GM18517 (cell line): Measurements from ENCODE around the gene BBS1.
A peak's percentile ranks its signal among the peaks of the same experiment; 100 is the strongest.
"Not testable (repeated sequence)": the region's sequence is repeated elsewhere in the genome, so short reads cannot be mapped to it uniquely, and the experiment has no call there.

Experiments used
- ATAC-seq: cut with Tn5 transposase; IDR thresholded peaks from one replicate; pipeline ENCODE4 v1.9.1; 2021; ENCODE audit warnings: mild to moderate bottlenecking, moderate library complexity; ENCODE audit not compliant: unreplicated experiment

BBS1 gene

GRCh38 chr11:66523611-66524010 is 13.2 kb downstream of the BBS1 start:
- ATAC-seq = no peak

- no peak for ATAC-seq
Observed at GRCh38 chr11:66524304-66525040, 14.0 kb downstream of the BBS1 start.

GRCh38 chr11:66529069-66529468 is 18.6 kb downstream of the BBS1 start:
- no peak for ATAC-seq

- no peak for ATAC-seq
Observed at GRCh38 chr11:66529655-66530054, 19.2 kb downstream of the BBS1 start.

- ATAC-seq = no peak
Observed at GRCh38 chr11:66530927-66531709, 20.7 kb downstream of the BBS1 start.

GRCh38 chr11:66531841-66532240 is 21.4 kb downstream of the BBS1 start:
- ATAC-seq = no peak

GRCh38 chr11:66532784-66533183 is 22.3 kb downstream of the BBS1 start:
- no peak for ATAC-seq

GRCh38 chr11:66539170-66539869 is 28.9 kb downstream of the BBS1 start:
- no peak for ATAC-seq

GRCh38 chr11:66539870-66540213 is 29.4 kb downstream of the BBS1 start:
- ATAC-seq = no peak

- not testable (repeated sequence) for ATAC-seq
Observed at GRCh38 chr11:66540598-66540997, 30.2 kb downstream of the BBS1 start.

GRCh38 chr11:66541892-66542291 is 31.5 kb downstream of the BBS1 start:
- ATAC-seq = no peak

- ATAC-seq = no peak
Observed at GRCh38 chr11:66542362-66542761, 31.9 kb downstream of the BBS1 start.

GRCh38 chr11:66543263-66544107 is 33.0 kb downstream of the BBS1 start:
- no peak for ATAC-seq

- ATAC-seq = not testable (repeated sequence)
Observed at GRCh38 chr11:66544952-66545351, 34.5 kb downstream of the BBS1 start.

GRCh38 chr11:66545701-66546367 is 35.4 kb downstream of the BBS1 start, which contains the start of gene ZDHHC24:
ZDHHC24 (minus strand) TSS chr11:66546048; CDS start chr11:66546003, 45 bp downstream.
- ATAC-seq = peak; percentile 78

GRCh38 chr11:66546368-66546965 is 36.0 kb downstream of the BBS1 start, which contains the start of gene ACTN3:
ACTN3 (plus strand) TSS chr11:66546903; CDS start chr11:66546938, 35 bp downstream.
- no peak for ATAC-seq

- no peak for ATAC-seq
Observed at GRCh38 chr11:66546966-66547661, 36.7 kb downstream of the BBS1 start.

- no peak for ATAC-seq
Observed at GRCh38 chr11:66547662-66548009, 37.2 kb downstream of the BBS1 start.

GRCh38 chr11:66548041-66548440 is 37.6 kb downstream of the BBS1 start:
- ATAC-seq = no peak
